Measurements from ENCODE around the gene SLC5A10.

Gene SLC5A10

DNA sequence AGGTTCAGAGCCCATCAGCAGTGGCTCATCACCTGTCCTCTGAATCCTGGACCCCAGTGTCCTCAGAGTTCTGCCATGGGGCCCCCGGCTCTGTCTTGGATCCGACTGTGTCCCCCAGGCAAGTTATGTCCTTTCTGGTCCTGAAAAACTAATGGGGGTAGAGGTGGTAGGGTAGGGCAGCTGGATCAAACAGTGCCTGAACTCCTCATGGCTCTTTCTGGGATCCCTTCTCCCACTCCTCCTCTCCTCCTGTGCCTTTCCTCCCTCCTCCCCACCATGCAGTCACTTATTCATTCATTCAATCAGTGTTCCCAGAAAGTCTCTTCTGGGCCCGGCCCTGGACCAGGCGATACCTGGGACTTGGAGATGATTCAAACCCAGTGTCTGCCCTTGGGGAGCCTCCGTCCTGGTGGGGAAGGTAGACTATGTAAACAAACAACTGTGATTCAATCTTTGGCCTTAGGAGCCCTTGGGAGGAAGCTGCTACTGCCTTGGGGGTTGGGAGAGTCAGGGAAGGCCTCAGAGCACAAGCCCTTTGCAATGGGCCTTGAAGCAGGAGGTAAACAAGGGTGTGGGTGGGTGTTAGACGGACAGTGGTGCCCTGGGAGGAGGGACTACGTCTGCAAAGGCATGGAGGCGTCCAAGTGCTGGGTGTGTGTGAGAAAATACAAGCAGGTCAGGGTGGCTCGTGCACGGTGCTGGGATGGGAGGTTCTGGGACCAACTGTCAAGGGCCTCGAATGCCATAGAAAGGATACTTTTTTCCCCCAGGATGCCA is 59.0 kb downstream of the SLC5A10 start:
- no peak for DNase-seq
- Mint-ChIP-seq H3K9me3 (peaks cover 12% of the 10 kb centered on the region), H3K27ac (peak overlapping the region; percentile 33), H3K4me1 (peaks cover 38% of the 10 kb centered on the region), H3K36me3 (ENCODE audit: low read depth) (no peaks in the 10 kb centered on the region), H3K27me3 (ENCODE audit: low read depth, poor library complexity) (peaks cover 12% of the 10 kb centered on the region), H3K4me3 (no peak overlapping the region)
- TF ChIP-seq, protein P1, sequence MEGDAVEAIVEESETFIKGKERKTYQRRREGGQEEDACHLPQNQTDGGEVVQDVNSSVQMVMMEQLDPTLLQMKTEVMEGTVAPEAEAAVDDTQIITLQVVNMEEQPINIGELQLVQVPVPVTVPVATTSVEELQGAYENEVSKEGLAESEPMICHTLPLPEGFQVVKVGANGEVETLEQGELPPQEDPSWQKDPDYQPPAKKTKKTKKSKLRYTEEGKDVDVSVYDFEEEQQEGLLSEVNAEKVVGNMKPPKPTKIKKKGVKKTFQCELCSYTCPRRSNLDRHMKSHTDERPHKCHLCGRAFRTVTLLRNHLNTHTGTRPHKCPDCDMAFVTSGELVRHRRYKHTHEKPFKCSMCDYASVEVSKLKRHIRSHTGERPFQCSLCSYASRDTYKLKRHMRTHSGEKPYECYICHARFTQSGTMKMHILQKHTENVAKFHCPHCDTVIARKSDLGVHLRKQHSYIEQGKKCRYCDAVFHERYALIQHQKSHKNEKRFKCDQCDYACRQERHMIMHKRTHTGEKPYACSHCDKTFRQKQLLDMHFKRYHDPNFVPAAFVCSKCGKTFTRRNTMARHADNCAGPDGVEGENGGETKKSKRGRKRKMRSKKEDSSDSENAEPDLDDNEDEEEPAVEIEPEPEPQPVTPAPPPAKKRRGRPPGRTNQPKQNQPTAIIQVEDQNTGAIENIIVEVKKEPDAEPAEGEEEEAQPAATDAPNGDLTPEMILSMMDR (IDR thresholded peaks at IDR 0.05) = no peak

DNA sequence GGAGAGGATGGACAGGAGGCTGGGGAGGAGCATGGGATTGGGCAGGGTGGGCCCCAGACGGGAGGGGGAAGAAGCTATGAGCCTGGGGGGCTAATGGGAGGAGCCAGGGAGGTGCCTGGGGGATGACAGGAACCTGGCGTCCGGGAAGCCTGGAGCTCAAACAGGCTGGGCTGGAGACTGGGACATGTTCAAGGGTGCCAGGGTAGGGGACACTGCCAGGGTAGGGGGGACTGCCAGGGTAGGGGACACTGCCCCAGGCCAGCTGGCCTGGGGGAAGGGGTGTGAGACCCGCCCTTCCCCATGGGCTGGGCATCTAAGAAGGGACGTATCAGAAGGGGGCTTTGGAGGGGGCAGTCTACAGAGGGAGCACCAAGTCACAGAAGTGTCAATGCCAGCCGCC is 59.6 kb downstream of the SLC5A10 start:
- H3K4me3 Mint-ChIP-seq = no peak overlapping the region
- H3K9me3 Mint-ChIP-seq = peaks cover 9% of the 10 kb centered on the region
- H3K4me1 Mint-ChIP-seq = peaks cover 37% of the 10 kb centered on the region
- H3K27ac Mint-ChIP-seq = peak overlapping the region; percentile 33
- TF ChIP-seq, protein P1 (IDR thresholded peaks at IDR 0.05) = no peak
- H3K36me3 Mint-ChIP-seq (ENCODE audit: low read depth) = no peaks in the 10 kb centered on the region
- DNase-seq = no peak
- peaks cover 9% of the 10 kb centered on the region for H3K27me3 Mint-ChIP-seq (ENCODE audit: low read depth, poor library complexity)

GRCh38 chr17:19012171-19013080 is 60.5 kb downstream of the SLC5A10 start:
- Mint-ChIP-seq H3K4me3 (no peak overlapping the region), H3K27ac (peak overlapping the region; percentile 14)

GRCh38 chr17:19013226-19013625 is 61.3 kb downstream of the SLC5A10 start:
- H3K27ac Mint-ChIP-seq = no peak overlapping the region
- peaks cover 37% of the 10 kb centered on the region for H3K4me1 Mint-ChIP-seq
- H3K4me3 Mint-ChIP-seq = no peak overlapping the region
- no peaks in the 10 kb centered on the region for H3K36me3 Mint-ChIP-seq (ENCODE audit: low read depth)
- H3K27me3 Mint-ChIP-seq (ENCODE audit: low read depth, poor library complexity) = peaks cover 4% of the 10 kb centered on the region
- H3K9me3 Mint-ChIP-seq = no peaks in the 10 kb centered on the region
- DNase-seq = no peak
- TF ChIP-seq, protein P1 (IDR thresholded peaks at IDR 0.05) = no peak

More at GRCh38 chr17:19012171-19013080, 60.5 kb downstream of the SLC5A10 start:
- H3K9me3 Mint-ChIP-seq = peaks cover 3% of the 10 kb centered on the region
- peaks cover 37% of the 10 kb centered on the region for H3K4me1 Mint-ChIP-seq
- DNase-seq = no peak
- TF ChIP-seq, protein P1 (IDR thresholded peaks at IDR 0.05) = no peak
- H3K27me3 Mint-ChIP-seq (ENCODE audit: low read depth, poor library complexity) = peaks cover under 1% of the 10 kb centered on the region
- H3K36me3 Mint-ChIP-seq (ENCODE audit: low read depth) = no peaks in the 10 kb centered on the region

- no peaks in the 10 kb centered on the region for H3K36me3 Mint-ChIP-seq (ENCODE audit: low read depth)
- TF ChIP-seq, protein P1 (IDR thresholded peaks at IDR 0.05) = no peak
- DNase-seq = no peak
- H3K4me3 Mint-ChIP-seq = no peak overlapping the region
- peaks cover 6% of the 10 kb centered on the region for H3K27me3 Mint-ChIP-seq (ENCODE audit: low read depth, poor library complexity)
- peaks cover 41% of the 10 kb centered on the region for H3K4me1 Mint-ChIP-seq
- H3K27ac Mint-ChIP-seq = no peak overlapping the region
- H3K9me3 Mint-ChIP-seq = no peaks in the 10 kb centered on the region
Observed at GRCh38 chr17:19013806-19014627, 62.1 kb downstream of the SLC5A10 start.

Data from nephron progenitor cell (in vitro differentiated cells).